ENCODE data around the gene CHD5.

CHD5 gene

GRCh38 chr1:6130036-6130435 is 50.1 kb downstream of the CHD5 start:
- no peak for DNase-seq

- DNase-seq: no peak
Measured at GRCh38 chr1:6129313-6129712, 50.8 kb downstream of the CHD5 start.

GRCh38 chr1:6128276-6129081 is 51.6 kb downstream of the CHD5 start:
- DNase-seq: no peak

- DNase-seq: peak; percentile 77
Measured at GRCh38 chr1:6127587-6128163, 52.4 kb downstream of the CHD5 start.

- no peak for DNase-seq
Measured at GRCh38 chr1:6126521-6127067, 53.5 kb downstream of the CHD5 start.

- DNase-seq: no peak
Measured at GRCh38 chr1:6126028-6126427, 54.1 kb downstream of the CHD5 start.

GRCh38 chr1:6125366-6125765 is 54.8 kb downstream of the CHD5 start:
- DNase-seq: no peak

GRCh38 chr1:6124746-6125365 is 55.3 kb downstream of the CHD5 start:
- no peak for DNase-seq

GRCh38 chr1:6124341-6124740 is 55.8 kb downstream of the CHD5 start:
- no peak for DNase-seq

- no peak for DNase-seq
Measured at GRCh38 chr1:6123816-6124215, 56.3 kb downstream of the CHD5 start.

GRCh38 chr1:6123083-6123482 is 57.0 kb downstream of the CHD5 start:
- DNase-seq: no peak

GRCh38 chr1:6121651-6122370 is 58.3 kb downstream of the CHD5 start:
- DNase-seq: no peak

- DNase-seq: no peak
Measured at GRCh38 chr1:6121021-6121421, 59.1 kb downstream of the CHD5 start.

GRCh38 chr1:6118415-6118814 is 61.7 kb downstream of the CHD5 start:
- DNase-seq: no peak

GRCh38 chr1:6117624-6118023 is 62.5 kb downstream of the CHD5 start:
- DNase-seq: no peak

GRCh38 chr1:6117064-6117463 is 63.1 kb downstream of the CHD5 start:
- DNase-seq: no peak

- DNase-seq: no peak
Measured at GRCh38 chr1:6116137-6116536, 64.0 kb downstream of the CHD5 start.

- DNase-seq: no peak
Measured at GRCh38 chr1:6113745-6114144, 66.4 kb downstream of the CHD5 start.

- no peak for DNase-seq
Measured at GRCh38 chr1:6113116-6113515, 67.0 kb downstream of the CHD5 start.

GRCh38 chr1:6112690-6113005 is 67.5 kb downstream of the CHD5 start:
- DNase-seq: no peak

GRCh38 chr1:6111991-6112689 is 68.0 kb downstream of the CHD5 start:
- DNase-seq: no peak

- DNase-seq: no peak
Measured at GRCh38 chr1:6111571-6111970, 68.5 kb downstream of the CHD5 start.

GRCh38 chr1:6110326-6110725 is 69.8 kb downstream of the CHD5 start:
- DNase-seq: no peak
